ENCODE data around the gene PTPRB.
A peak's percentile ranks its signal among the peaks of the same experiment; 100 is the strongest.

The PTPRB gene

GRCh38 chr12:70590549-70591226 lies 46.5 kb downstream of the PTPRB start:
- DNase-seq, result no peak

DNA sequence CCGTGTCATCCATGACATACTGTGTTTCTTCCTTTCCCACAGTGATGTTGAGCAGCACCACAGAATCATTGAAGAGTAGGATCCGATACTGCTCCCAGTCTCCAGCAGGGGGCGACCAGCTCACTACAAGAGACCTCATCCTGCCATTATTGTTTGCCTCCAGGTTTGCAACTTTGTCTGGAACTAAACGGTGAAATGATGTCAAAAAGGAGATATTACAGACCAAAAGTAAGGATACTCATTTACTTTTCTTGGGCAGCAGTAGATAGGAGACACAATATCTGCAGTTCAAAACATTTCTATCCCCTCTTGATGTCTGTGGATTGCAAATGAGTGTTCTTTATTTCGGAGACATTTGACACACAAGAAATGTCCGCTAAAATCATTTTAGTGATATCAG lies 47.2 kb downstream of the PTPRB start:
- DNase-seq, result peak; percentile 28

GRCh38 chr12:70584332-70584731 lies 52.9 kb downstream of the PTPRB start:
- no peak for DNase-seq

DNA sequence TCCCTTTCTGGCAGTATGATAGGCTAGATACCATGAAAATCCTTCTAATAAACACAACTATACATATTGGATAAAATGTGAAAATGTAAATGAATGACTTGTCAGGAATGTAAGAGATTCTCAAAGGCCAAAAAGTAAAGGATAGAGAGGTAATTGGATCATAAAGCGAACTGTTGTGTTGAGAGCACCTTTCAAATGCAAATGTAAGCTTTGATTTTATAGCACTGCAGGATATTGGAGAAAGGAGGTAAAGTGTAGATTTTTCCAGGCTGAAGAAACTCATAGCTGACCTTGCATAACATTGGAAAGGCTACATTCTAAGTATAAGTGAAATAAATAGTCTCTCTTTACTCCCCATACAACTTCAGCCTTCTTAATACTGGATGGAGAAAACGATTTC lies 54.0 kb downstream of the PTPRB start:
- no peak for DNase-seq

GRCh38 chr12:70581208-70581607 lies 56.0 kb downstream of the PTPRB start:
- DNase-seq, result no peak

DNA sequence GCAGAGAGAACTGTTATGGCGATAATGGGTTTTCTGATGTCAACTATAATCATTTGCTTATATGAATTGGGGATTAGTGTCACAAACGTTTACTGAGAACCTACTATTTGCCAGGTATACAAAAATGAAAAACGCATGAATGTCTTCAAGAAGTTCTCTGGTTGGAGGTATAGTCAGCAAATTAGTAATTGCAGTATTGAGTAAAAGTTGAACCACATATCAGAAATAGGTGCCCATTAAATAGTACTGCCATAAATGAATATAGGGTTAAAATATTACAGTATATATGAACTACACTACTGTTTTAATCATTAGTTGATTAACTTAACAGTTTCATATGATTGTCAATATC lies 60.0 kb downstream of the PTPRB start:
- no peak for DNase-seq

- peak; percentile 73 for DNase-seq
These were observed 60.6 kb downstream of the PTPRB start for GRCh38 chr12:70576341-70577282.

- DNase-seq, result no peak
These were observed 65.4 kb downstream of the PTPRB start for GRCh38 chr12:70571705-70572268.

- DNase-seq, result no peak
These were observed 66.2 kb downstream of the PTPRB start for GRCh38 chr12:70571029-70571428.

GRCh38 chr12:70561550-70561949 lies 75.7 kb downstream of the PTPRB start:
- DNase-seq, result no peak

DNA sequence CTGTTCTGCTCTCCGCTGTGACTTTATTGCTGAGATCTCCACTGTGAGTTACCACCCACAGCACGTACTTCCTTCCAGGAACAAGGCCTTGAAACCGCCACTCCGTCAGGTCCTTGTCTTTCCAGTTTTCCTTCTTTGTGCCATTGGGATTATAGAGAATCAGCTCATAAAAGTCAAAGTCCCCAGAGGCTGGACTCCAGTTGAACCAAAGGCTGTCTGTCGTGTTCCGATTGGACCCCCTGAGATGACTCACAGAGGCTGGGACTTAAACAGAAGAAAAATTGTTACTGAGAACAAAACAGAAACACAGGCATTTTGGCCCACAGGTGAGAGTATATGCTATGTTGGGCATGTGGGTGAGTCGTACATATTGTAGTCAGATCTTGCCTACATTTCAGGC lies 76.6 kb downstream of the PTPRB start:
- no peak for DNase-seq

- no peak for DNase-seq
These were observed 77.8 kb downstream of the PTPRB start for GRCh38 chr12:70559390-70559789.

DNA sequence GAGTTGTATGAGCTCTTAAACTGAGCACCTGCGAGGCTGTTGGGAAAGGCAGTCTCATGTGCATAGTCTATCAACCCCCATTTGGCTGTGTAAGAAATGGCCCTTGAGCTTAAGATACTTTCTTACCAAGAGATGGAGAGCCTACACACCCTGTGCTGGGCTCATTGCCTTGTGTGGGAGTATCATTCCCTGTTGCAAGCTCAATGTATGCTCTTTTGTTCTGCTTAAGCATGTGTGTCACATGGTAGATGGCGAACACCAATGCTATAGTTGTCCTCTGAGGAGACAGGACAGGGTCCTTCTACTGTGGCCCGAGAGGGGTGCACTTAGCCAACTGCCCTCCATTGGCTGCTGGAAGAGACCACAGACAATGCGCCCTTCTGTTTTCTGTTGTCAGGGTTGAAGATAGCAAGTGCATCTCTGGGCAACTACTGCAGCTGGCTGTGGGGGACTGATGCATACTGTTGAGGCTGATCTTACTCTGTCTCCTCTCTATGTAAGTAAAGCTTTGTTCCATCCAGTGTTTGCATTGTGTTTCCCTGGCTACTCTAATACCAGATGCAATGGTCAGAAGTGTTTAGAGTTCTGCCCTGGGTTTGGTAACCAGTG lies 79.5 kb downstream of the PTPRB start:
- no peak for DNase-seq

DNA sequence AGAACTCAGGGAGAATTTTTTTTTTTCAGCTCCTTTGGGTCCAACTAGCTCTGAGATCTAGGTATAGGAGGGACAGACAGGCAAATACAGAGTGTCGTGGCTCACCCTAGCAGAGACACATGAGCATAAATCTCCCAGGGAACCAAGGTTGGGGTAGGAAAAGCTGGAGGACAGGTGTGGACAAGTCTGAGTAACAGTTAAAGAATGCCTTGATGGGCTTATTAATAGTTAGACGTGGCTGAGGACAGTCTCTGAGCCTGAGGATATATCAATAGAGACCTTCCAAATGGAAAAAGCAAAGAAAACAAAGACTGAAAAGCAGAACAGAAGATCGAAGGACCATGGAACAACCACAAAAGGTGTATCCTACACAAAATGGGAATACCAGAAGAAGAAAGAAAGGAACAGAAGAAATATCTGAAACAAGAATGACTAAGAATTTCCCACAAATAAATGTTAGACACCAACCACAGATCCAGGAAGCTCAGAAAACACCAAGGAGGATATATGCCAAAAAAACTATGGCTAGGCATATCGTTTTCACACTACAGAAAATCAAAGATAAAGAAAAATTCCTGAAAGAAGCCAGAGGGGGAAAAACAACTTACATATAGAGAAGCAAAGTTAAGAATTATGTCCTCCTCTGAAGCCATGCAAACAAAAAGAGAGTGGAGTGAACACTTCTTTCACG lies 80.9 kb downstream of the PTPRB start:
- no peak for DNase-seq

DNA sequence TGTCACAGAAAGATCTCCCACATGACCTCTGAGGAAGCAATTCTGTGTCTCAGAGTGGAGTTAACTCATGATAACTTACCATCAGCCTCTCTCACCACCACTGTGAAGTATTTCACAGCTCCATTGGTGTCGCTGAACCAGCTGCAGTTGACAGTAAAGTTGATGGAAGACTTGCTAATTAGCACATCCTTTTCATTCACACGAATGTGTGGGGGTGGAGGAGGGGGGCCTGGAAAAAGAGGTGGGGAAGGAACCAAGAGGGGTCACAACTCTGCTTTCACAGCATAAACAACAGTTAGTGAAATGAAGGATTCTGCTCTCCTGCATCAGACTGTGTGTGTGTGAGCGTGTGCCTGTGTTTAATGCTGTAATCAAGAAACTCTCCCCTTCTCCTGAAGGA lies 82.1 kb downstream of the PTPRB start:
- DNase-seq, result no peak

- DNase-seq, result no peak
These were observed 83.8 kb downstream of the PTPRB start for GRCh38 chr12:70553391-70553859.

- DNase-seq, result no peak
These were observed 85.5 kb downstream of the PTPRB start for GRCh38 chr12:70551731-70552130.

- no peak for DNase-seq
These were observed 87.0 kb downstream of the PTPRB start for GRCh38 chr12:70550180-70550577.

- DNase-seq, result no peak
These were observed 87.7 kb downstream of the PTPRB start for GRCh38 chr12:70549340-70550179.

DNA sequence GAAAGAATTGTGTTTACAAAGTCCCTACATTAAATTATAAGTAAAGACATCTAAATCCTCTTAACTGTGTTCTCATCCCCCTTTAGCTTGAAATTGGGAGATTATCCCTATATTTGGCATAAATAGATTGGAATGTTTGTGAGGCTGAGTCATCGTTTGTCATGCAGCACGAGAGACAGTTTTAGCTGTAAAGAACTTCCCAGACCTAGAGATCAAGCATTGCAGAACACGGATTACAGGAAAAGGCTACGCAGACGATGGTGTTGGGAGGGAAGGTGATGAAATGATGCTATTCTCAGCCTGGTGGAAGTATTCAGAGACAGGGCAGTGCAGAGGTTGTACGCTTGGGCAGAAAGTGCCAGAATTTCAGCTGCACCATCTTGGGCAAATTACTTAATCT lies 93.8 kb downstream of the PTPRB start:
- DNase-seq, result no peak

GRCh38 chr12:70540996-70541395 lies 96.2 kb downstream of the PTPRB start:
- DNase-seq, result no peak

- DNase-seq, result no peak
These were observed 100.6 kb downstream of the PTPRB start for GRCh38 chr12:70536650-70537049.
